HG03196 (cell line): Measurements from ENCODE around the gene COL4A1.

Experiments
- ATAC-seq: cut with Tn5 transposase; IDR thresholded peaks from one replicate; pipeline ENCODE4 v1.9.1; 2021; ENCODE audit not compliant: unreplicated experiment

The COL4A1 gene

GRCh38 chr13:110173247-110173818 is 133.6 kb downstream of the COL4A1 start:
- no peak for ATAC-seq

- ATAC-seq, result no peak
These were observed 136.1 kb downstream of the COL4A1 start for GRCh38 chr13:110170882-110171281.

DNA sequence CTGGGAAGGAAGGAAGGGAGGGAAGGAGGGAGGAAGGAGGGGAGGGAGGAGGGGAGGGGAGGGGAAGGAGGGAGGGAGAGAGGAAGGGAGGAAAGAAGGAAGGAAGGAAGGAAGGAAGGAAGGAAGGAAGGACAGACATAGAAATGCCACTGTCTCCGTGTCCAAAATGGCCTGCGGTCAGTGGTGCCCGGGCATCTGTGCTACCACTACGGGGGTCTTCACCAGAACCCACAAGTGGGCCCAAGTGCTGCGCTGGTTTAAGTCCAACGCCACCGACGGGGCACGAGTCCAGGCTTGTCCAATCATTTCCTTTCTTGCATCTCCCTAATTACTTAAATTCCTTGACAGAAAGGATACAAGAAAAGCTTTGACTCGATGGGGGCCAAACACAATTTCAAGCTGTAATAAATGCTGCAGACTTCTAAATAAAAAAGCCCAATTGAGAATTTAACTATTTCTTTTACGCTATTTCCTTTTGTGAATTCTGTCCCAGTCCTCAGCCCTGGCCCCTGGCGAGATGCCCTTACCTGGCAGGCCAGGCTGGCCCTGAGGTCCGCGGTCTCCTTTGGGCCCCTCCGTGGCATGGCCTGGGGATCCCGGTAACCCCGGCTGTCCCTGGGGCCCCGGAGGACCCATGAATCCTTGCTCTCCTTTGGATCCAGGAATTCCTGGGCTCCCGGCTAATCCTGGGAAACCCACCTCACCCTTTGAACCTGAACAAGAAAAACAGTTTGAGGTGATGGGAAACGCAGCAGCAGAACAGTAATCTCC is 136.8 kb downstream of the COL4A1 start:
- ATAC-seq, result no peak

- ATAC-seq, result no peak
These were observed 137.7 kb downstream of the COL4A1 start for GRCh38 chr13:110168999-110169933.

GRCh38 chr13:110166598-110166997 is 140.4 kb downstream of the COL4A1 start:
- ATAC-seq, result no peak

DNA sequence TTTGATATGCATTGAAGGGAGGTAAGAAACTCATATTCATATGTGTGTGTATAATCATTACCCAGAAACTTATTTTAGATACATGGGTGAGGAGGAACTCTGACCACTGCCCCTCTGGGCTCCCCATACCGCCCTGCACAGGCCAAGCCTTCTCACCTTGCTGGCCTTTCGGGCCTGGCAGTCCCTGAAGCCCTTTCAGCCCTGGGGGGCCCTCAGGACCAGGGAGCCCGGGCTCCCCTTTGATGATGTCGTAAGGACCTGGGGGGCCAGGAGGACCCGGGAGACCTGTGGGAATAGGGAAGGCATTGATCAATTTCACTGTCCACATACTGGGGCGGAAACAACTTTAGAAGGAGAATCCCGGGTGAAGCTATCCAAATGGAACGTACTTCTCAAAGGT is 142.3 kb downstream of the COL4A1 start:
- ATAC-seq, result no peak

DNA sequence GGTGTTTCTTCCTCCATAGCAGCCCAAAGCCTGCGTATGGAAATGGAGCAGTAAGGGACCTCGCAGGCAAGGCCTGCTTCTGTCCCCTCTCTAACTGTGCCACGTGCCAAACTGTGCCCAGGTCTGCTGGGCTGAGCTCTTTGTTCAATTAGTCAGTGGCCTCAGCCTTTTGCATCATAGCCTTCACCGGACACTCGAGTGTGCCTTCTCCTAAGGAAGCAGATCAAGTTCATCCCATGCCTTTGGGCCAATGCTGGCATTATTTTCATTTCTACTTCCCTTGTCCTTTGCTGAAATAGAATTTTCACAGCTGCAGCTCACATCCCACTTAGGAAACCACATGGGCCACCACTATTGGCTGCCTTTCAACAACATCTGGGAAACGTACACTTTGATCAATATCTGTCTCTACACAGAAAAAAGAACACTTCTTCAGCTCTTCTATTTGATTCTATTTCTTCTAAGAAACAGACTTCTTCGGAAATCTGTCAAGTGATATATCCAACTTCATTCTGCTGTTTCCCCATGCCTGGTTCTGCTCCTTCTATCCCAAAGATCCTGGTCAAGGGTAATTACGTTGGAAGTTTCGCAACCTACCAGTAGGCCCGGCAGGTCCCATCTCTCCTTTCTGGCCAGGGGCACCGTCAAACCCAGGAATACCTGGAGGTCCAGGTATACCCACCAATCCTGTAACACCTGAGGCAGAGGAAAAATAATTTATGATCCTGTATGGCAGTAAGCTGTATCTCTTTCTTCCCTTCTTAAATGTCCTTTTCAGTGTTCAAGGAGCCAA is 143.9 kb downstream of the COL4A1 start:
- no peak for ATAC-seq

DNA sequence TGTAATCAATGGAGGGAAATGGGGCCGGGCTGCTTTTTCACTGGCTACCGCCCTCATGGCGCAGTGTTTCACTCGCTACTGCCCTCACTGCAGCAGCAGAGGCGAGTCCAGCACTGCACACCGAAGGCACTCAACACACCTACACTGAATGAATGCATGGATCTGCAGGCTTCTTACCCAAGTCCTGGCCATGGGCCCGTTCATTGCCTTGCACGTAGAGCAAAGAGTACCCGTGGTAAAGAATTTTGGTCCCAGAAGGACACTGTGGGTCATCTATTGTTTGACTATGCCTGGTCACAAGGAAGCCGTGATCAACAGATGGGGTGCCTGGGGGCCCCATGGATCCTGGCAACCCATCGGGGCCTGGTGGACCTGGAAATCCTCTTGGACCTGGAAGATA is 144.9 kb downstream of the COL4A1 start:
- ATAC-seq, result no peak

GRCh38 chr13:110161112-110161882 is 145.7 kb downstream of the COL4A1 start:
- ATAC-seq, result no peak

GRCh38 chr13:110158226-110158625 is 148.7 kb downstream of the COL4A1 start:
- no peak for ATAC-seq

GRCh38 chr13:110157718-110158117 is 149.2 kb downstream of the COL4A1 start:
- ATAC-seq, result no peak

GRCh38 chr13:110156301-110157049 is 150.5 kb downstream of the COL4A1 start:
- no peak for ATAC-seq

- ATAC-seq, result no peak
These were observed 151.9 kb downstream of the COL4A1 start for GRCh38 chr13:110155072-110155471.

DNA sequence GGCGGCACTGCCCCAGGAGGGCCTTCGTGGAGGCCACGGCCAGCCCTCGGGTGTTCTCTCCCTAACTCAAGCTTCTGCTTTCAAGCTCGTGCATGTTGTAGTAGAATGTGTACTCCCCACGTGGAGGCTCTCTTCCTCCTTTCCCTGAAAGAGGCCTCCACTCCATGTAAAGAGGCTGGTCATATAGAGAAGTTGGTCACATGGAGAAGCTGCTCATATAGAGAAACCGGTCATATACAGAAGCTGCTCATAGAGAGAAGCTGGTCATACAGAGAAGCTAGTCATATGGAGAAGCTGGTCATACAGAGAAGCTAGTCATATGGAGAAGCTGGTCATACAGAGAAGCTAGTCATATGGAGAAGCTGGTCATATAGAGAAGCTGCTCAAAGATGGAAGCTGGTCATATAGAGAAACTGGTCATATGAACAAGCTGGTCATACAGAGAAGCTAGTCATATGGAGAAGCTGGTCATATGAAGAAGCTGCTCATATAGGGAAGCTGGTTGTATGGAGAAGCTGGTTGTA is 152.5 kb downstream of the COL4A1 start:
- ATAC-seq, result no peak

DNA sequence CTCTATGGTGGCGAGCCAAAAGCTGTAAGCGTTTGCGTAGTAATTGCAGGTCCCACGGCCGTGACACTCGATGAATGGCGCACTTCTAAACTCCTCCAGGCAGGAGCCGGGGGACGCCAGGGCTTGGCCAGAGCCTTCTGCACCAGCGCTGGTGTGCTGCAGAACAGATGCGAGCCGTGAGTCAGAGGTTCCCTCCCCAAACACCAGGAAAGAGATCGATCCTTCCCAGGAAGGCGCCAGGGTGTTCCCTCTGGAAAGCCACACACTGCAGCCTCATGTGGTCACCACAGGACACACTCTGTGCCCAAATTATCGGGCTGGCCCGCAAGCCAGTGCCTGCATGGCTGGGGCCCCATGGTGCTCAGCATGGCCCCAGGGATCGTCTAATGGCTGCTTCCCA is 154.6 kb downstream of the COL4A1 start:
- no peak for ATAC-seq

- ATAC-seq, result no peak
These were observed 155.5 kb downstream of the COL4A1 start for GRCh38 chr13:110151462-110151861.

DNA sequence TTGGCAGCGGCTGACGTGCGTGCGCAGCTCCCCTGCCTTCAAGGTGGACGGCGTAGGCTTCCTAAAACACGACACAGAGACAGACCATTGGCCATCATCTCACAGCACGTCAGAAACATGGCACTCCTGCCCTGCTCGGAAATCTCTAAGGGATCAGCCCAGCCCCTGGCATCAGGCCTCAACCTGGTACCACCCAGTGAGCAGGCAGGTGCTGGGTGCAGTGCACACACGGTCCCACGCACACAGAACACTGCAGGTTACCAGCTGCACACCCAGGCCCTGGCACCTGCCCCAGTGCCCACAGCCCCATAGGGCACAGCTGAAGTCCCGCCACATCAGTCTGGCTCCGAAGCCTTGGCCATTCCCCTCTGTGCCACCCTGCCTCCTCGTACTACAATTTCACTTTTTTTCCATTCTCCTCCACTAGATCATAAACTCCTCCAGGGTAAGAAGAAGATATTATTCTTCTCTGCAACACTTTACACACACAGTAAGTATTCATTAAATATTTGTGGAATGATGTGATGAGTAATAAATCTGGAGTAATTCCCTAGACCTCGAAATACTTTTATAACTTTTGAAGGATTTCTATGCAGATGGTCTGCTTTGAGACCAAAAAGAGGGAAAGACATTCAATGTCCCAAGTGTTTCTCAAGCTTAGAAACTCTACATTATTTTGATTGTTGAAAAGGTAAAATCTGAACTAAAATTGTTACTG is 156.4 kb downstream of the COL4A1 start:
- no peak for ATAC-seq

GRCh38 chr13:110149036-110149435 is 157.9 kb downstream of the COL4A1 start:
- no peak for ATAC-seq

GRCh38 chr13:110140099-110140498 is 166.9 kb downstream of the COL4A1 start:
- no peak for ATAC-seq
